Body of pancreas (tissue), 4 donors: ENCODE results near the gene NUDT3.

ENCODE experiments used
- POLR2A ChIP-seq, 3 donors: fragments of 450-650 bp; IDR thresholded peaks; one replicate each; pipeline ENCODE4 v1.6.1; 2016; ENCODE audit warnings: antibody characterized with exemption in 3 of 3, mild to moderate bottlenecking in 2 of 3
- TF ChIP-seq, protein P1 (sequence below), 7 experiments: fragments of 450-650 bp in 4 of 7; fragments of 200-600 bp in 3 of 7; sonication (generic) in 3 of 7; IDR thresholded peaks; one replicate each; pipeline ENCODE4 v1.5.1; 2016 to 2019; ENCODE audit warnings: antibody characterized with exemption in 7 of 7

DNA sequence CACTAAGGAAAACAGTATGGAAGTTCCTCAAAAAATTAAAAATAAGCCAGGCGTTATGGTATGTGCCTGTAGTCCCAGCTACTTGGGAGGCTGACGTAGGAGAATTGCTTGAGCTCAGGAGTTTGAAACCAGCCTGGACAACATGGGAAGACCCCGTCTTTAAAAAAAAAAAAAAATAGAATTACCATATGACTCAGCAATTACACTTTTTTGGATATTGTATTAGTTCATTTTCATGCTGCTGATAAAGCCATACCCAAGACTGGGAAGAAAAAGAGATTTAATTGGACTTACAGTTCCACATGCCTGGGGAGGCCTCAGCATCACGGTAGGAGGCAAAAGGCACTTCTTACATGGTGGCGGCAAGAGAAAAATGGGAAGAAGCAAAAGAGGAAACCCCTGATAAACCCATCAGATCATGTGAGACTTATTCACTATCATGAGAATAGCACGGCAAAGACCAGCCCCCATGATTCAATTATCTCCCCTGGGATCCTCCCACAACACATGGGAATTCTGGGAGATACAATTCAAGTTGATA lies 132.9 kb downstream of the NUDT3 start:
- TF ChIP-seq, protein P1, sequence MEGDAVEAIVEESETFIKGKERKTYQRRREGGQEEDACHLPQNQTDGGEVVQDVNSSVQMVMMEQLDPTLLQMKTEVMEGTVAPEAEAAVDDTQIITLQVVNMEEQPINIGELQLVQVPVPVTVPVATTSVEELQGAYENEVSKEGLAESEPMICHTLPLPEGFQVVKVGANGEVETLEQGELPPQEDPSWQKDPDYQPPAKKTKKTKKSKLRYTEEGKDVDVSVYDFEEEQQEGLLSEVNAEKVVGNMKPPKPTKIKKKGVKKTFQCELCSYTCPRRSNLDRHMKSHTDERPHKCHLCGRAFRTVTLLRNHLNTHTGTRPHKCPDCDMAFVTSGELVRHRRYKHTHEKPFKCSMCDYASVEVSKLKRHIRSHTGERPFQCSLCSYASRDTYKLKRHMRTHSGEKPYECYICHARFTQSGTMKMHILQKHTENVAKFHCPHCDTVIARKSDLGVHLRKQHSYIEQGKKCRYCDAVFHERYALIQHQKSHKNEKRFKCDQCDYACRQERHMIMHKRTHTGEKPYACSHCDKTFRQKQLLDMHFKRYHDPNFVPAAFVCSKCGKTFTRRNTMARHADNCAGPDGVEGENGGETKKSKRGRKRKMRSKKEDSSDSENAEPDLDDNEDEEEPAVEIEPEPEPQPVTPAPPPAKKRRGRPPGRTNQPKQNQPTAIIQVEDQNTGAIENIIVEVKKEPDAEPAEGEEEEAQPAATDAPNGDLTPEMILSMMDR (IDR thresholded peaks at IDR 0.05) = no peak
- no peak for TF ChIP-seq POLR2A (IDR thresholded peaks at IDR 0.05)
